ENCODE measurements around the gene EDIL3.
"Not testable (repeated sequence)": the region's sequence is repeated elsewhere in the genome, so short reads cannot be mapped to it uniquely, and the experiment has no call there.

The EDIL3 gene

DNA sequence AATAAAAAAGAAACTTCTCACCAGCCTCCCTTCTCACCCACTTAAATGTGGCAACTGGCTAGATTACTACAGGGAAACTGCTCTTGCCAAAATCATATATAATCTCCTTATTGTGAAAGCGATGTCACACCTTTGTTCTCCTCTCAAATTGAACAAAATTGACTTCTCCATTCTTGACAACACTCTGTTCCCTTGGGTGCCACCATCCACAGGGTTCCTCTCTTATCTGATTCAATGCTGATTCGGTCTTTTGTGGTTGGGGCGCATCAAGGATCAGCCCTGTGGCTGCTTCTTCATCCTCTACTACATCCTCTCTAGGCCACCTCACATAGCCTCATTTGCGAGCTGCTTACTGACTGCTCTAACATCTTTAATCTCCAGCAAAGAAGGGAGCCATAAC, 86.1 kb downstream of the EDIL3 start:
- DNase-seq: no peak

DNA sequence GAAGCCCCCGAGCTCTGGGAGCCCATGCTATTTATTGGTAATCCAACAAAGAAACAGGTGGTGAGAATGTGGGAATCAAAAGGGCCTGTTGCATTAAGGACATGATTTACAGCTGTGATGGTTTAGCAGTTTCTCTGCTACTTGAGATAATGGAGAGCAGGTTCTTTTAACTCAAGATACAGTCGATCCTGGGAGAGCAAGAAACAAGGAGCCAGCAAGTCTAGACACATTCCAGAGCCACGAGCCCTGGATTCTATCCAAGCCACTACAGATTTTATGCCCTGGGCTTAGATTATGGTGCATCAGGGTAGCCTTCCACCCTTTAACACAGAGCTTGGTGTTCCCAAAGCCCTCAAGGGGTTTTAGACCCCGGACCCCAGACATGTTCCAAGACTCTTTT, 87.0 kb downstream of the EDIL3 start:
- DNase-seq: not testable (repeated sequence)

DNA sequence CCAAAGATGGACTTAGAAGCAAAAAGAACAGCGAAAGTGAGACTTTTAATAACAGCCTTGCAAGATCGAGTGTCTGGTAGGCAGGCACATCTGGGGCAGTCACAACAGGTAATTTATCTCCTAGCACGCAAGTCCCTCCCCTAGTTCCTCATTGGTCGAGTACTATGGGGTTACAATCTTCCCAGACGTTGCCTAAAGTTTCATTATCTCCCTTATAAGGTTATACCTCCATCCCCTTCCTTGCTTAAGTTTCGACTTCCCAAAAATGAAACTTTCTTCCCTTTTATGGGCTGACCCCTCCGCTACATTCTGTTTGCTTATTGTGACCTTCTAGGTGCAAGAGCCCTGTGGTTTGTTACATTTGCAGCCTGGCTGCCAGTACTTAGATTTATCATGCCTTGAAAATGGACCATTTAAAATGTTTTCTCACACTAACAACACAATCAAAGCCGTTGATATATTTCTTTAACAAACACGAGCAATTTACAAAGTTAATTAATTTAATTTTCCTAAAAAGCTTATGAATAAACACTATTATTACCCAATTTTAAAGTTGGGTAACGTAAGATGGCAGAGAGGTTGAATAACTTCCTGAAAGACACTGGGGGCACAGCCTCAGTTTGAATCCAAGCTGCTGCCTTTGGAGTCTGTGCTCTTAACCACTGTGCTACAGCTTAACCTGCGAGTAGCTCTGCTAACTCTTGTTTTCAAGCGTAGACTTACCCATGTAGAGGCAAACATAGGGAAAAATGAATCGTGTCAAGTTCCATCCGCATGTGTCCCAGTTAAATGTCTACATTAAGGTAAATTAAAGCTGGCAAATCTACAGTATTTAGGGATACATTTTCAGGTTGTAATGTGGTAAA, 91.7 kb downstream of the EDIL3 start:
- DNase-seq: peak in 3 of 4 experiments; percentile 14 to 30 (median 14)

DNA sequence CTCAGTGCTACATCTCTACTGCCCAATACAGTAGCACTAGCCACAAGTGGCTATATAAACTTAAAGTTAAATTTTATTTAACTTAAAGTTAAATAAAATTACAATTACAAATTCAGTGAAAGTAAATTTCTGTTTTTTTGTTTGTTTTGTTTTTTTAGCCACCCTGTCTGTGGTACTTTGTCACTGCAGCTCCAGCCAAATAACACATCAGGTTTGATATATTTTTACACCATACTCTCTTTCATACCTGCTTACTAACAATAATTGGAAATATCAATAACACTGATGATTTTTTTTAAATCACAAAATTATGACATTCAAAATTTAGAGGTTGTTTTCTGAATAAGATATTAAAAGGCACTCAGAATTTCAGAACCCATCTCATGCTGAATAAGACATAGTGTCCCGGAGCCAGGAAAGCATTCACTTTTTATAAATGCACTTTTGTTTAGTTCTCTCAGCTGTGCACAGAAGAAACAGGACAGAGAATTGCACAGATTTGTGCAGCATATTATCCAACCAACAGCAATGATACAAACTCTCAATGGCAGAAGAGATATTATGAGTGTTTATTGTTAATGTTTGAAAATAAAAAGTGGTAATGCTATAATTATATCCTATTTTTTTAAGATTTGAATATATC, 92.6 kb downstream of the EDIL3 start:
- no peak for DNase-seq

DNA sequence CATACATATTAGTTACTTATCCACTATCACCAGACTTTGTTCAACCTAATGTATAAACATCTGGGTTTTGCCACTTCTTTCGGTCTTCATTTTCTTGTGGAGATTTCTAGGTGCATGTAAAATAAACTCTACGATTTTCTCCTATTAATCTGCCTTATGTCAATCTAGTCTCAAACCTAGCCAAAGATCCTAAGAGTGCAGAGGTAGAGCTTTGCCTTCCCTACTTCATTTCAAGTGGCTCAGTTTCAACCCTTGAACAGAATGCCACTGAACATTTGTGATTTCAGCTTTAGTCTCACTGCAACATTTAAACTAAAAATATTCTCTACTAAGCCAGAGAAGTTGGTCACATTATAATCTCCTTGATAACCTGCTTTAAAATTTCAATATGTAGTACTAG, 94.0 kb downstream of the EDIL3 start:
- no peak for DNase-seq

DNA sequence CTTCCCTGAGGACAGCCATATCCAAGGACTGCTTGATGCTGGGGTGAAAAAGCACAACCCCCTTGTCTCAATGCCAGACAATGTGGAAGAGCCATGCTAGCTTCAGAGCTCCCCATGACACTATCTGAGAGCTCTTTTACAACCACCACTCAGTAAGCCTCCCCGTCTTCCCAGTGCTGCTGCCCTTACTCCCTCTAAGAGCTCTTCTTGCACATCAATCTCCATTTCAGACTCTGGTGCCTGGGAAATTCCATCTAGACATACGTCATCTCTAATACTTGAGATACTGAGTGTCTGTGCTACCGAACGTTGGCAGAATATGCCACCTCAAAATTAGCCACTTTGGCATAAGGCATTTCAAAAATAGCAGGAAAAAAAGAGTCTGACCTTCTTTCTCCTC, 94.5 kb downstream of the EDIL3 start:
- no peak for DNase-seq

DNA sequence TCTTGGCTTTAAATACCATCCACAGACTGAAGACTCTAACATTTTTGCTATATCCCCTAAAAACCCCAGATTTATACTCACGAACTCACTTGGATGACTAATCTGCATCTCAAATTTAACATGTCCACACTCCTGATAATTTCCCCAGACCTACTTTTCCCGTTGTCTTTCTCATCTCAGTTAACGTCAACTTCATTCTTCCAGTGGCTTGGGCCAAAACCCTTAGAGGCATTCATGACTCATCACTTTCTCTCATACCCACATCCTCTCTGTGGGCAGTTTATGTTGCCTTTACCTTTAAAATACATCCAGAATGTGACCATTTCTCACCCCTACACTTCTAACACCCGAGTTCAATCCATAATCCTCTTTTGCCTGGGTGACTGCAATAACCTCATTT, 96.7 kb downstream of the EDIL3 start:
- DNase-seq: peak in 3 of 4 experiments; percentile 23 to 47 (median 44)

DNA sequence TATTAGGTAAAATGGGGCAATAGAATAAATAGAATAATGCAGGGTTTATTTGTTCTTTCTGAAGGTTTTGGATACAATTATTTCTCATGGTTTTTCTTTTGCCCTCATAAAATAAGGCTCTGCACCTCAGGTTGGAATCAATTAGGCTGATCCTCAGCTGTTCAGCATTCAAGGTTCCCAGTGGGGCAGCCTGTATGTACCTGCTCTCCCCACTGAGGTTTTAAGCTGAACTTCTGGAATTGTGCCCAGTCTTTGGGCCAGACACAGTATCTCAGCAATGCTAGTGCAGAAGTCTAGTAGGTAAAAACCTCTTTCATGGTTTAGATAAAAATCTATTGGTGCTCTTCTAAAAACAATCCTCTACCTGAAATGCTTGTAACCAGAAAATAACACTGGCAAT, 98.0 kb downstream of the EDIL3 start:
- no peak for DNase-seq

DNA sequence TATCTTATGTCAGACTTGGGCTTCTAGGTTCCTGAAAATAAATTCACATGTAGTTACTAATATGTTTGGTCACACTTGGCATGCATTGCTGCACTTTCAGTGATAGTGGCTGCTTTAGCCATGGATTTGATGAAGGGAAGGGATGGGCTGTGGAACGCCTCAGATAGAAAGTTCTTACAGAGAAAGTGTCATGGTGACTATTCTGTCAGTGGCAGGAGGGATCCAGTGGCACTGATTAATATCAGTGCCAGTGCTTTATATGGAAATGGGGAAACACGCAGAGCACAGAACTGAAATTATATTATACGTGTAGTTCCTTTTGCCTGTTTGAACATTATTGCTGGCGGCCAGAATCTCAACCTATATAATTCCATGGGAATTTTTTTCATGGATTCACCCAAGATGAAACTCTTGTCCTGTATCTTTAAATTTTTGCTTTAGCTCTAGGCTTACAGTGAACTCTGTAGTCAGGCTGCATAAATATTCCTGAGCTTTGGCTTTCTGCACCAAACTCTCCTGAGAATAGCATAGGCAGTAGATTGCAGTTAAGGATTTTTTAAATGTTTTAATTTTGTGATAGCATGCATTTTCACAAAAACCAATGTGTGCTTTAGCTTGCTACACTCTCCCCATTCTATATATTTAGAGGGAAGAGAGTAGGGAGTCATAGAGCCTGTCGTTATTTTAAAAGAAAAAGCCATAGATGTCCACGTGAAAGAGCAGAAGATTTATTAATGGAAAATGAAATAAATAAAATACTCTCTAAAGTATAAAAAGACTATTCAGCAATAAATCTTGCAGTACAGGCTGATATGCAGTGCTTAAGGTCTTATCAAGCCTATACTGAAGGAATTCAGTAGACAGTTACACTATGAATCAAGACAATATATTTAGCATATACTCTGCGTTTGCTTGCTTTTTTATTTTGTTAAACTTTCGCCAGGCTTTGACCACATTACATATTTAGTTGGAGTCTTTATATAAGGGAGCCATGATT, 98.7 kb downstream of the EDIL3 start:
- DNase-seq: no peak

DNA sequence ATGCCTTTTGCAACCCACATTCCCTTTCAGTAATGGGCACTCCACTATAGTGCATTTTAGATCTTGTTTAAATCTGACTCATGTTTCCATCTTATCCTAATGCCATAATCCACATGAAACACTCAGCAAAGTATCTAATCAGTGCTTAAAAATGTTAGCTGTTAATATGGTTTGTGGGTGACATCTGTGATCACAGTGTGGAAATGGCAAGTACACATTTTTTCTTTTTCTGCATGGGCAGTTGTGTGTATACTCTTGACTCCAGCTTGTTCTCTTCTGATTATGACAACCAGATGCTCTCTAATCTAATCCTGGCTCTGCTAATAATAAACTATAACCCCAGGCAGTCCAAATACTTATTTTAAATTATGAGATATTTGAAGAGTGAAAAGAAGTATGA, 103.3 kb downstream of the EDIL3 start:
- no peak for DNase-seq

DNA sequence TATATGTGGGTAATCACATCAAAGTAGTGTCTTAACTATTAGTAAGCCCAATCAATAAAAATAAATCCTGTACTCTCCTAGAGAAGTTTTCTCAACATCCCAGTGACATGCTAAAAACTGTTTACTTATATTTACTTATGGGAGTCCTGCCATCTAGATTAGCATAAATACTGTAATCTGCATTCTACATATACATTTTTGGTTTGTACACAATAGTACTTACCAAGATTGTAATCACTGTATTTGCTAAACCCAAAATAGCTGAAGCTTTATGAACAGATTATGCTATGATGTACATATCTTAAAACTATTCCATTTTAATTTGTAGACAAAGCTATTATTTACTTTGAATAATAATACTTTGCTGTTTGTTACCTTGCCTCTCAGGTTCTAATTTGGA, 105.4 kb downstream of the EDIL3 start:
- no peak for DNase-seq

DNA sequence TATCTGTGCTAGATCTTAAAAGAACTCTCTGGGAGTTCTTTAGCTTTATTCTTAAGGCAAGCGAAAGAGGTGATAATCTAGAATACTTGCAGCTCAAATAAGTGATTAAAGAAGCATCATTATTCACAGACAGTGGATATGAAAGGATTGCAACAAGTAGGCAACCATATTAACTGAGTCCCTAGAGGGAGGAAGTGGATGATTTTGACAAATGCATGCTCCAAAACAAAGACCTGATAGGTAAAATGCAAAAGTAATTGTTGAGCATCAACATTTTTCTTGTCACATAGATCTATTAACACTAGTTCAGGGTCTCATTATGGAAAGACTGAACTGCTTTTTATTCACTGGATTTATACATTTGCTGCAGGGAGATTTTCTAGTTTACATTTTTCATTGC, 109.1 kb downstream of the EDIL3 start:
- no peak for DNase-seq

DNA sequence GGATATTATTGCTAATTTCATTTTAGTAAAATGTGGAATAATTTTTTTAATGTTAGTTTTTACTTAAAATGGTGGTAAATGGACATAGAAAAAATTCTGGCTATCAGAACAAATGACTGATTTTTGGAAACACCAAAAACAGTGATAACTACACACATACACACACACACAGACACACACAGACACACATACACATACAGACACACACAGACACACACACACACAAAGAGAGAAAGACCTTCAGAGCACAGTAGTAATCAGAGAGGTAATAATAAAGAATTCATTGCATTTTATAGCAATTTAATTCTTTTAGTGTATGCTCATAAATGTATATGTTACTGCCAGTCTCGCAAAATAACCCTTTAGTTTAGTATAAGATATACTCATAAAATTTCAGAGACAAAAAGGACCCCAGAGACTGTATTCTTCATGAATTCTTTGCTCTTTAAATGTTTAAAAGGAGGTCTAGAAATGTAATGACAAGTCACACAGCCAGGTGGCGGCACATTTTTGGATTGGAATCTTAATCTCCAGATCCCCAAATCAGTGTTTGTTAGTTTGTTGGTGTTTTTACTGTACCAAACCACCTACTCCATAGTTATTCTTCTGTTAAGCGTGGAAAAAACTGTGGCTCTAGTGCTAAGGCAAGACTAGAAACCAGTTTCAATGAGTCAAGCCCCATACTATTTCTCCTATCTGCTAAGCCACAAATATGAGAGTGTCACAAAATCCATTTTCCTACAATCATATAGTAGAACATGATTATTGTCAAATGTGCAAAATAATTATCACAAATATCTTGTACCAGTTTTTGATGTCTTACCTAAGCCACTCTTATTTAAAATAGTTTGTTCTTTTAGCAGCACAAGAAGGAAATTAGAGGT, 109.9 kb downstream of the EDIL3 start:
- peak; percentile 49 to 62 (median 56) for DNase-seq

DNA sequence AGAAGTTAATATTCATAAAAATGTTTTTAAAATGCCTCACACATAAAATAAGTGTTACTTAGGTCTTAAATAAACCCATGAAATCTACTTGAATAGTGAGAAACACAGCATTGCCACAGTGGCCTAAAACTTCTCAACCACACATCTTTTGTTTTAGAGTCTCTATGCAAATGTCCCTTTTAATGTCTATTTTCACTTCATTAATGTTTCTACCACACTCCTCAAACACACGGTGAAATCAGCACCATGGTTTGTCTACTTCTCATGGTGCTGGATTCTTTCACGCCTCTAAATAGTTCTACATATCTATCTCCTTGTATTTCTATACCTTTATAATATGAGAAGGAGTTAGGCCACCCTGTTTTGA, 111.2 kb downstream of the EDIL3 start:
- no peak for DNase-seq

DNA sequence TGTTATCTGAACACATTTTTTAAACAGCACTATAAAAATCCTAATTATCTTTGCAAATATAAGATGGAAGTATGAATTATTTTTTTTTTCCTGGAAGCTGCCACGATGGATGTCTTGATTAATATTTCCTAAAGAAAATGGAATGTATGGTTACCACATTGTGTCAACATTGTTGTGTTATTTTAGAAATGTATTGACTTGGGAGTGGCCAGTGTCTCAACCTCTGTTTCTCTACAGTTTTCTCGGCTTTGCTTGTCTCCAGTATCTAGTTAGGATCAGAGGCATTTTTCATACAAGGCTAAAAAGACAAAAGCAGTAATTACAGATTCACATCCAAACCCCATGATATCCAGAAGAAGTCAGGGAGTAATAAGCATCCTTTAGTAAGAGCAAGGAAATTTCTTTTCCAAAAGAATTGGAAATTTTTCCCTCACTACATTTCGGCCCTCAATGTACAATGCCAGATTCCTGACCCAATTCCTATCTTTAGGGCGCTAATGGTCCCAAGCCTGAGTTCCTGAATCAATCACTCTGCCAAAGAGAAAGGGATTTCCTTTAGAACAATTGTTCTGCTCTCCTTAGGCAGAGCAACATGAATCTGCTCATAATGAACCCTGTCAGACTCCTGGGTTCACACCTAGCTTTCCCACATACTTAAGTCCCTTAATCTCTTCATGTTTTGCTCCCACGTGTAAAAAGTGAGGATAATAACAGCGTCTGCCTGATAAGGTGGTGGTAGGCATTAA, 111.7 kb downstream of the EDIL3 start:
- DNase-seq: no peak

DNA sequence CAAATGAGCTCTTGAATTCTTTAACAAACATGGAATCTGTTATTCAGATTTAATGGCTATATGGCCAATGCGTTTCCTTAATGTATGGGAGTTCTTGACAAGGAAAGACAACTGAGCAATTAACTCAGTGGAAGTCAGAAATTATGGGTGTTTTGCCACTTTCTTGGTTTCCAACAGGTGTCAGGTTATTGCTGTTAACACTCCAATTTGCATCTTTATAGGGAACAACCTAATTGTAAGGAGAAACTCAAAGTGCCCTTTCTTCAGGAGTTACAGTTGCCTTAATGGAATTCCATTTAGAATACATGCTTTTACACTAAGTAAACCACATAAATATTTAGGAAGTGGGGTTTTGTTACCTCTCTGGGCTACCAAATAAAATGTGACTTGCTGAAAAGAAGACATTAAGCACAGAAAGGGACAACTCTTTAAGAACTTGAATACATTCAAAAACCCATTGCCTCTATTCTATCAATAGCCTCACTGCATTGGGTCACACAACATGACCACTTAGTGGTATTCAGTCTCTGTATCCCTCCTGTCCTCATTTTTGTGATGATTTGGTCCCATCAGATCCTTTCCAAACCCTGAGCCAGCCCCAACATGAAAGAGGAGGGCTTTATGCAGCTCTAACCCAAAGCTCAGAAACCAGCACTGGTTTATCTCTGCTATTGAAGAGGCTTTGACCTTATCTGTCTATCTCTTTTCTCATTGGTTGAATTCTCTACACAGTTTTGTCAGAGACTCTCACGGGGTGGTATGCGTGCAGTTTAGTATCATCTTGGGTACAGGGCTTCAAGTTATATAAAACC, 118.7 kb downstream of the EDIL3 start:
- no peak for DNase-seq

DNA sequence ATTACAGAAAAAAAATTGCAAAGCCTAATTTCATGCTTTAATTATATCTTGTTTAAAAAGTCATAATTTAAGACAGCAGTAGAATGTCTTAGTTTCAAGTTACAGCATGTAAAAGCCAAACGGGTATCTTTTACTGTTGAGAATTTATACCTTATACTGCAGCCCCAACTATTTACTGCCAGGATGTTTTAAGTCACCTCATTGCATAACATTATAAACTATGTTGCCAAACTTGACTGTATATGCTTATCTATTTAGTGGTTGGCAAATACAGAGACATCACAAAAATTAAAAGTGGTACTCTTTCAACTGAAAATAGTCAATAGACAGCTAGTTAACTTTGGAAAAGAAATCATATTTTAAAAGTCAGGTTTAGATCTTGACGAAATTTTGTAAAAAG, 119.5 kb downstream of the EDIL3 start:
- no peak for DNase-seq

DNA sequence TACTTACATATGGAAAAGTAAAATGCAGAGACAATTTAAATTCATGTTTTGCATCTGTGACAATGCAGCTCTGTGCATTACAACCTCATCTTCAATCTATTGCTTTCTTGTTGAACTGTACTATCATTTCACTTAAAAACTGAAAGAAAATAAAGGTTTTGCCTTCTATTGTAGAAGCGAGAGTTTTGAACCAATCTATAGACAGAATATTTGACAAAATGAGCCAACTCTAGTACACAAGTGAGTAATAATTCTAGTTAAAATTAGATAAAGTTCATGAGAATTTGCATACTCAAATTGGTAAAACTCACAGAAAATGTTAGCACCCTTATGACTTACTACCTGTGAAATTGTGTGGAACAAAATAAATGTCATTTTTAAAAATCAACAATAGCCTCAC, 123.7 kb downstream of the EDIL3 start:
- DNase-seq: no peak

DNA sequence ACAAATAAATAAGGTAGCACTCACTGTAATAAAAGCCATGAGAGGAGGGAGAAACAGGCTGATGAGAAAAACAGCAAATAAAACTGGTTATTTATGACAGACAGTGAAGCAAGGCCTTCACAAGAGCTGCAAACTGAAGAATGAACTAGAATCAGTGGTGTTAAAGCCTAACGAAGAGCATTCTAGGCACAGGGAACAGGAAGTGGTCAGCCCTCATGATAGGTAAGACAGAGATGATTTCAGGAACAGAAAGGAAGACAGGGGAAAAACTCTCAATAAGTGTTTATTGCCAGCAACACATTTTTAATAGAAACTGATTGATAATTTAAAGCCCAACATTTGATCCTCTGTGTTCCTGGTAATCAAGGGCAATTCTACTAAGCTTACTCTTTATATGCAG, 124.5 kb downstream of the EDIL3 start:
- peak in 1 of 4 experiments; percentile 3 for DNase-seq

DNA sequence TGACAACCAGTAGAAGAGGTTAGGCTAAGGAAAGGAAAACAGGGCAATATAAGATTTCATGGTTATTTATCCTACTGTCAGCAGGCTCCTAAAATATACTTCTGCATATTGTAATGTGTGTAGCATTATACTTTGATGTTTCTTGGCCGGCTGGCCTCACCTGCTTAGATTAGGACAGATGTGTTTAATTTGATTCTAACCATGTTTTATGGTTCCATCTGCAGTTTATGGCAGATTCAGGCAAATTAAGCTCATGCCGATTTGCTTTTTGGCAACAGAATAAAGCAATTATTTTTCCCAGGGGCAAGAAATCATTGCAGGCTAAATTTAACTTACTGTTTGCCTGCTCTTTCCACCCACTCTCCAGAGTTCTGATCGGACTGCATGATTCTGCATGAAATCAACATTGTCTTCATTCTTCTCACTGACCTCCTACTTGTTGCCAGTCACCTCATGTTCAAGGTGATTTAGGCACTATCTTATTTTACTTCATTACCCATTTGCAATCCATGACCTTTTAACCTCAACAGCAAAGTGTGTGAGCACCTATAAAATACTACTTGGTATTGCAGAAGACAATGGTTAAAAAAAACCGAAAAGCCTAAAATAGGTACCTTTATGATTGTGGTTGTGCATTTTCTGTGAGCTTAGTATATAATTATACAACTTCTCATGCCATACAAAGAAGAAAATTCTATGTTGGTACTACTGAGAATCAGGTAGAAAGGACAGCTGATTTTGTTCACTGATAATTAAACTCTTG, 125.2 kb downstream of the EDIL3 start:
- DNase-seq: no peak

Data from suppressor macrophage (primary cell).